Neural progenitor cell (in vitro differentiated cells): ENCODE data around the gene DNAI7.

Experiments
- EZH2 ChIP-seq: fragments of 200-600 bp; sonication (generic); IDR thresholded peaks from 2 replicates; pipeline ENCODE4 v1.6.1; 2017; ENCODE audit warnings: antibody characterized with exemption, mild to moderate bottlenecking, moderate library complexity
- EZH2phosphoT487 ChIP-seq: fragments of 200-600 bp; sonication (generic); IDR thresholded peaks from 2 replicates; pipeline ENCODE4 v1.6.1; 2017; ENCODE audit warnings: antibody characterized with exemption
- TF ChIP-seq, protein P1 (sequence below): fragments of 200-600 bp; sonication (generic); IDR thresholded peaks from 2 replicates; pipeline ENCODE4 v1.5.1; 2017; ENCODE audit warnings: antibody characterized with exemption, mild to moderate bottlenecking

DNA sequence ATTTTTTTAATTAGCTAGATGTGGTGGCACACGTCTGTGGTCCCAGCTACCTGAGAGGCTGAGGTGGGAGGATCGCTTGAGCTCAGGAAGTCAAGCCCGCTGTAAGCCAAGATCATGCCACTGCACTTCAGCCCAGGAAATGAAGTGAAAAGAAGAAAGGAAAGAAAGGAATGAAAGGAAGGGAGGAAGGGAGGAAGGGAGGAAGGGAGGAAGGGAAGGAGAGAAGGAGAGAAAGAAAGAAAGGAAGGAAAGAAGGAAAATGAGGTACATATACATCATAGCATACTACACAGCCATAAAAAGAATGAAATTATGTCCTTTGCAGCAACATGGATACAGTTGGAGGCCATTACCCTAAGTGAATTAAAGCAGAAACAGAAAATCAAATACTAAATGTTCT is 12.2 kb downstream of the DNAI7 start:
- TF ChIP-seq, protein P1, sequence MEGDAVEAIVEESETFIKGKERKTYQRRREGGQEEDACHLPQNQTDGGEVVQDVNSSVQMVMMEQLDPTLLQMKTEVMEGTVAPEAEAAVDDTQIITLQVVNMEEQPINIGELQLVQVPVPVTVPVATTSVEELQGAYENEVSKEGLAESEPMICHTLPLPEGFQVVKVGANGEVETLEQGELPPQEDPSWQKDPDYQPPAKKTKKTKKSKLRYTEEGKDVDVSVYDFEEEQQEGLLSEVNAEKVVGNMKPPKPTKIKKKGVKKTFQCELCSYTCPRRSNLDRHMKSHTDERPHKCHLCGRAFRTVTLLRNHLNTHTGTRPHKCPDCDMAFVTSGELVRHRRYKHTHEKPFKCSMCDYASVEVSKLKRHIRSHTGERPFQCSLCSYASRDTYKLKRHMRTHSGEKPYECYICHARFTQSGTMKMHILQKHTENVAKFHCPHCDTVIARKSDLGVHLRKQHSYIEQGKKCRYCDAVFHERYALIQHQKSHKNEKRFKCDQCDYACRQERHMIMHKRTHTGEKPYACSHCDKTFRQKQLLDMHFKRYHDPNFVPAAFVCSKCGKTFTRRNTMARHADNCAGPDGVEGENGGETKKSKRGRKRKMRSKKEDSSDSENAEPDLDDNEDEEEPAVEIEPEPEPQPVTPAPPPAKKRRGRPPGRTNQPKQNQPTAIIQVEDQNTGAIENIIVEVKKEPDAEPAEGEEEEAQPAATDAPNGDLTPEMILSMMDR = no peak
- TF ChIP-seq EZH2phosphoT487 = no peak
- no peak for TF ChIP-seq EZH2
